IMR-90 (cell line): ENCODE results near the gene NDUFV3.

Experiments used
- CEBPB ChIP-seq: IDR thresholded peaks from 2 replicates; pipeline ENCODE4 v1.6.1; 2012; ENCODE audit warnings: low read depth, low read length, improper control_type of control experiment
- CHD1 ChIP-seq: IDR thresholded peaks from 2 replicates; pipeline ENCODE4 v1.6.1; 2012; ENCODE audit warnings: low read depth, low read length, improper control_type of control experiment
- FOS ChIP-seq: fragments of 150-350 bp; IDR thresholded peaks from 2 replicates; pipeline ENCODE4 v1.6.1; 2016; ENCODE audit warnings: low read depth, low read length
- MAFK ChIP-seq: IDR thresholded peaks from 2 replicates; pipeline ENCODE4 v1.6.1; 2012; ENCODE audit warnings: low read depth, low read length, improper control_type of control experiment
- NFE2L2 ChIP-seq: fragments of 150-350 bp; IDR thresholded peaks from 2 replicates; pipeline ENCODE4 v1.6.1; 2016; ENCODE audit warnings: low read depth, mild to moderate bottlenecking, low read length
- POLR2A ChIP-seq: IDR thresholded peaks from 2 replicates; pipeline ENCODE4 v1.6.1; 2012; ENCODE audit warnings: mild to moderate bottlenecking, low read depth, low read length
- RAD21 ChIP-seq: IDR thresholded peaks from 2 replicates; pipeline ENCODE4 v1.6.1; 2012; ENCODE audit warnings: low read length, improper control_type of control experiment
- RFX5 ChIP-seq: IDR thresholded peaks from 2 replicates; pipeline ENCODE4 v1.8.0; 2012; ENCODE audit warnings: low read depth, mild to moderate bottlenecking, low read length, moderate library complexity
- SMC3 ChIP-seq: fragments of 150-350 bp; IDR thresholded peaks from 2 replicates; pipeline ENCODE4 v1.6.1; 2016; ENCODE audit warnings: low read depth, mild to moderate bottlenecking, antibody characterized with exemption, low read length, moderate library complexity
- TF ChIP-seq, protein P1 (sequence below): conservative IDR thresholded peaks from 2 replicates; pipeline ENCODE4 v1.5.1; 2012; ENCODE audit warnings: mild to moderate bottlenecking, low read depth, low read length, improper control_type of control experiment
- TF ChIP-seq, protein P2 (sequence below): fragments of 150-350 bp; IDR thresholded peaks from 2 replicates; pipeline ENCODE4 v1.6.1; 2017; ENCODE audit warnings: mild to moderate bottlenecking, antibody characterized with exemption, low read length, low read depth
- TF ChIP-seq, protein P3 (sequence below): fragments of 150-350 bp; IDR thresholded peaks from 2 replicates; pipeline ENCODE4 v1.6.1; 2016; ENCODE audit warnings: low read depth, mild to moderate bottlenecking, low read length, moderate library complexity, borderline replicate concordance

DNA sequence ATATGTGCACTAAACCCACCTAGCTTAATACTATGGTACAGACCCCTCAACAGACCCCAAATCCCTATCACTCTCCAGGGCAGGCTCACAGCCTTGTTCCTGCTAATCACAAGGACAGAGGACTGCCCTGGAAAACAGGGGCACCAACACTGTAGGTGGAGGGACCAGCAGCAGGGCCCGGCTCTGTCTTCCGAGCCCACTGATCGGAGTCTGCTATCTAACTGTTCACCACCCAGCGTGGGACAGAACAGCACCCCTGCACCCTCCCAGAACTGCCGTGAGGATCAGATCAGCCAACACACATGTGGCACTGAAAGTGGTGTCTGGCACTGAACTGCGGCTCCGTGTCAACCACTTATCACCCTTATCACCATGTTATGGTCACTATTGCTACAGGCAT is 20.0 kb upstream of the NDUFV3 start:
- TF ChIP-seq, protein P1, sequence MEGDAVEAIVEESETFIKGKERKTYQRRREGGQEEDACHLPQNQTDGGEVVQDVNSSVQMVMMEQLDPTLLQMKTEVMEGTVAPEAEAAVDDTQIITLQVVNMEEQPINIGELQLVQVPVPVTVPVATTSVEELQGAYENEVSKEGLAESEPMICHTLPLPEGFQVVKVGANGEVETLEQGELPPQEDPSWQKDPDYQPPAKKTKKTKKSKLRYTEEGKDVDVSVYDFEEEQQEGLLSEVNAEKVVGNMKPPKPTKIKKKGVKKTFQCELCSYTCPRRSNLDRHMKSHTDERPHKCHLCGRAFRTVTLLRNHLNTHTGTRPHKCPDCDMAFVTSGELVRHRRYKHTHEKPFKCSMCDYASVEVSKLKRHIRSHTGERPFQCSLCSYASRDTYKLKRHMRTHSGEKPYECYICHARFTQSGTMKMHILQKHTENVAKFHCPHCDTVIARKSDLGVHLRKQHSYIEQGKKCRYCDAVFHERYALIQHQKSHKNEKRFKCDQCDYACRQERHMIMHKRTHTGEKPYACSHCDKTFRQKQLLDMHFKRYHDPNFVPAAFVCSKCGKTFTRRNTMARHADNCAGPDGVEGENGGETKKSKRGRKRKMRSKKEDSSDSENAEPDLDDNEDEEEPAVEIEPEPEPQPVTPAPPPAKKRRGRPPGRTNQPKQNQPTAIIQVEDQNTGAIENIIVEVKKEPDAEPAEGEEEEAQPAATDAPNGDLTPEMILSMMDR, result no peak
- TF ChIP-seq, protein P2, sequence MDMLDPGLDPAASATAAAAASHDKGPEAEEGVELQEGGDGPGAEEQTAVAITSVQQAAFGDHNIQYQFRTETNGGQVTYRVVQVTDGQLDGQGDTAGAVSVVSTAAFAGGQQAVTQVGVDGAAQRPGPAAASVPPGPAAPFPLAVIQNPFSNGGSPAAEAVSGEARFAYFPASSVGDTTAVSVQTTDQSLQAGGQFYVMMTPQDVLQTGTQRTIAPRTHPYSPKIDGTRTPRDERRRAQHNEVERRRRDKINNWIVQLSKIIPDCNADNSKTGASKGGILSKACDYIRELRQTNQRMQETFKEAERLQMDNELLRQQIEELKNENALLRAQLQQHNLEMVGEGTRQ, result no peak
- TF ChIP-seq RAD21 (no peak), MAFK (no peak), POLR2A (no peak), SMC3 (no peak), CEBPB (no peak), CHD1 (no peak), NFE2L2 (no peak), RFX5 (no peak), FOS (no peak)
- TF ChIP-seq, protein P3, sequence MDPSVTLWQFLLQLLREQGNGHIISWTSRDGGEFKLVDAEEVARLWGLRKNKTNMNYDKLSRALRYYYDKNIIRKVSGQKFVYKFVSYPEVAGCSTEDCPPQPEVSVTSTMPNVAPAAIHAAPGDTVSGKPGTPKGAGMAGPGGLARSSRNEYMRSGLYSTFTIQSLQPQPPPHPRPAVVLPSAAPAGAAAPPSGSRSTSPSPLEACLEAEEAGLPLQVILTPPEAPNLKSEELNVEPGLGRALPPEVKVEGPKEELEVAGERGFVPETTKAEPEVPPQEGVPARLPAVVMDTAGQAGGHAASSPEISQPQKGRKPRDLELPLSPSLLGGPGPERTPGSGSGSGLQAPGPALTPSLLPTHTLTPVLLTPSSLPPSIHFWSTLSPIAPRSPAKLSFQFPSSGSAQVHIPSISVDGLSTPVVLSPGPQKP, result no peak
